8988T (cell line): ENCODE measurements around the gene FPGS.
"Not testable (repeated sequence)": the region's sequence is repeated elsewhere in the genome, so short reads cannot be mapped to it uniquely, and the experiment has no call there.

Source experiments
- DNase-seq: peaks from one replicate; pipeline ENCODE4 v3.0.0; 2011

Gene FPGS

DNA sequence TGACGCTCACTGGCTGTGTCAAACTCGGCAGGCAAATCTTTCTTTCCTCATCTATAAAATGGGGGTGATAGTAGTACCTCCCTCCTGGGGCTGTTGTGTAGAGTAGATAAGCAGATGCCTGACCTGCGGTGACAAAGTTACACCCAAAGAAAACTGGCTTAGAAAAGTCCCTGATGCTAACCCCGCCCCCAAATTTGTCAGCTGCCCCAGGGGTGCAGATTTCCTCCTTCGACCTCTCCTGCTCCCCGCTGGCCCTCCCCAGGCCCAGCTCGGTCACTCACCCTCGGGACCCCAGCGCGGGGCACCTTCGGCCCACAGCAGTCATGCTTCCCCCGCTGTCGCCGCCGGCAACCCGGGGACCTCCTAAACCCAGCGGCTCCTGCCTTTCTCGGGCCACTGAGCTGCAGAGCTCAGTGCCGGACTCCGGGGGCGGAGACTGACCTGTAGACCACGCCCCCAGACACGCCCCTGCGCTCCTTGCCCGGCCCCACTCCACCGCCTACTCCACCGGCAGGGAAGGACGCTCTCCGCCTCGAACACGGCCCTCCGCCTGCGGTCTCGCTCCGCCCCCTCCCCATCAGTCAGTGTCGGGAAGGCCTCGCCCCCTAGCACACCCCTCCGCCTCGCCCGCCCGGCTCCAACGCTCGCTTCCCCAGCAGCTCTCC lies 31.6 kb upstream of the FPGS start:
- peak; percentile 88 for DNase-seq

- DNase-seq: no peak
Measured at GRCh38 chr9:127771570-127772189, 31.0 kb upstream of the FPGS start.

DNA sequence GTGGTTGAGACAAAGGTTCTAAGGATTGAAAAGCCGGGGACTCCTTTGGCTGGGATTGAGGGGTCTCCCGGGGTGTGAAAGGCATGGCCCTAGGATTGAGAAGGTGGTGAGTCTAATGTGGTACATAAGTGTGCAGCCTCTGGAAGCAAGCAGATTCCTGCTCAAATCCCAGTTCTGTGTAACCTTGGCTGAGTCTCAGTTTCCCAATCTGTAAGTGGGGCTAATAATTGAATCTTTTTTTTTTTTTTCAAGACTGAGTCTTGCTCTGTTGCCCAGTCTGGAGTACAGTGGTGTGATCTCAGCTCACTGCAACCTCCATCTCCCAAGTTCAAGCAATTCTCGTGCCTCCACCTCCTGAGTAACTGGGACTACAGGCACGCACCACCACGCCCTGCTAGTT lies 30.1 kb upstream of the FPGS start:
- no peak for DNase-seq

DNA sequence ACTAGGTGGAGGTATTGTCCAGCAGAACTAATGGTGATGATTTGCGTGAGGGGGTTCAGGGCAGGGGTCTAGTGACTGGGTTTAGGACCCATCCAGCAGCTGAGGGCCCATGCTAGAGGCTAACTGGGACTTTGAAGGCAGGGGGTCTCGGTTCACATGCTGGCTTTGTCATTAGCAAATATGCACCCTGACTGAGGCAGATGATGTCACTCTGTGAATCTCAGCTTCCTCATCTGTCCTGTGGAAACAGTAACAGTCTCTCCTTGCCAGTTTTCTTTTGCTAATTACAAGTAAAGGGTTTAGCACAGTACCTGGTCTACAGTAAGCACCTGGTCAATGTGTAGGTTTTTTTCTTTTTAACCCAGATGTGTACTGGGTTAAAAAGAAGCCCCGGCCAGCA lies 29.4 kb upstream of the FPGS start:
- DNase-seq: no peak

DNA sequence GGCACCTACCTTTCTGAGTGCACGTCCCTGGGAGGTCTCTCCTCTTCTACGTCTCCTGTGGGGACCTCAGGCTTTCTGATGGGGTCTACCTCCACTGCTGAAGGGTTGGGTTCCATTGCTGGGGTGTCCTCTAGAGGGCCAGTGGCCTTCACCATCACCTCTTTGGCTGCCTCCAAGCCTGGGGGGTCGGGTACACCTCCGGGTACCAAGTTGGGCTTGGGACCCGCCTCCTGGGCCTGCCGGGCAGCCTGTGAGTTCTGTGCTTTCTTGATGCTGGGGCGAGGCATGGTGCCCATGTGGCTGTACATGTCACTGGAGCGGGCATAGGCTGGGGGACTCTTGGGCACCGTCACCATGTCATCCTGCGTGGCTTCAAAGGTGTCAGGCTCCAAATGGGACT lies 28.7 kb upstream of the FPGS start:
- no peak for DNase-seq

GRCh38 chr9:127776195-127776923 lies 26.3 kb upstream of the FPGS start:
- no peak for DNase-seq

- no peak for DNase-seq
Measured at GRCh38 chr9:127776924-127777289, 25.8 kb upstream of the FPGS start.

DNA sequence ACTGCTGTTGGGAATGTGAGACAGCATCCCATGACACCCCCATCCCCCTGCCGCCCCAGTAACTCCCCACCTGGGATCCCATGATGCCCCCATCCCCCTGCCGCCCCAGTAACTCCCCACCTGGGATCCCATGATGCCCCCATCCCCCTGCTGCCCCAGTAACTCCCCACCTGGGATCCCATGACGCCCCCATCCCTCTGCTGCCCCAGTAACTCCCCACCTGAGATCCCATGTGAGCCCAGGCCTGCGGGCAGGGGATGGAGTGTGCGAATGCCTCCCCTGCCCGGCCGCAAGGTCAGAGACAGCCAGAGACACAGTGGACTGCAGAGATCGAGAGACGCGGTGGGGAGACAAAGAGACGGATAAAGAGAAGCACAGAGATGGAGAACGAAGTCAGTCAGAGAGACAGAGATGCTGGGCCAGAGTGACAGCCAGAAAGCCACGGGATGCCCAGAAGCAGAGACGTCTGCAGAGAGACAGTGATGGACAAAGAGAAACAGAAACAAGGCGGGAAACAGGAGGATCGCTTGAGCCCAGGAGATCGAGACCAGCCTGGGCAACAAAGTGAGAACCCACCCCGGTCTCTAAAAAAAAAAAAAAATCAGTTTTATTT lies 25.2 kb upstream of the FPGS start:
- no peak for DNase-seq

- DNase-seq: no peak
Measured at GRCh38 chr9:127778280-127779135, 24.2 kb upstream of the FPGS start, which contains the start of gene SH2D3C. Gene SH2D3C (minus strand): TSS chr9:127778666. CDS start chr9:127778627, 39 bp downstream.

- DNase-seq: no peak
Measured at GRCh38 chr9:127779136-127779981, 23.3 kb upstream of the FPGS start.

GRCh38 chr9:127780126-127780885 lies 22.4 kb upstream of the FPGS start:
- no peak for DNase-seq

GRCh38 chr9:127780909-127781308 lies 21.8 kb upstream of the FPGS start:
- not testable (repeated sequence) for DNase-seq

- DNase-seq: no peak
Measured at GRCh38 chr9:127781806-127782205, 20.9 kb upstream of the FPGS start.

GRCh38 chr9:127783111-127784008 lies 19.3 kb upstream of the FPGS start:
- DNase-seq: no peak

GRCh38 chr9:127785023-127785932 lies 17.4 kb upstream of the FPGS start:
- DNase-seq: peak; percentile 97

DNA sequence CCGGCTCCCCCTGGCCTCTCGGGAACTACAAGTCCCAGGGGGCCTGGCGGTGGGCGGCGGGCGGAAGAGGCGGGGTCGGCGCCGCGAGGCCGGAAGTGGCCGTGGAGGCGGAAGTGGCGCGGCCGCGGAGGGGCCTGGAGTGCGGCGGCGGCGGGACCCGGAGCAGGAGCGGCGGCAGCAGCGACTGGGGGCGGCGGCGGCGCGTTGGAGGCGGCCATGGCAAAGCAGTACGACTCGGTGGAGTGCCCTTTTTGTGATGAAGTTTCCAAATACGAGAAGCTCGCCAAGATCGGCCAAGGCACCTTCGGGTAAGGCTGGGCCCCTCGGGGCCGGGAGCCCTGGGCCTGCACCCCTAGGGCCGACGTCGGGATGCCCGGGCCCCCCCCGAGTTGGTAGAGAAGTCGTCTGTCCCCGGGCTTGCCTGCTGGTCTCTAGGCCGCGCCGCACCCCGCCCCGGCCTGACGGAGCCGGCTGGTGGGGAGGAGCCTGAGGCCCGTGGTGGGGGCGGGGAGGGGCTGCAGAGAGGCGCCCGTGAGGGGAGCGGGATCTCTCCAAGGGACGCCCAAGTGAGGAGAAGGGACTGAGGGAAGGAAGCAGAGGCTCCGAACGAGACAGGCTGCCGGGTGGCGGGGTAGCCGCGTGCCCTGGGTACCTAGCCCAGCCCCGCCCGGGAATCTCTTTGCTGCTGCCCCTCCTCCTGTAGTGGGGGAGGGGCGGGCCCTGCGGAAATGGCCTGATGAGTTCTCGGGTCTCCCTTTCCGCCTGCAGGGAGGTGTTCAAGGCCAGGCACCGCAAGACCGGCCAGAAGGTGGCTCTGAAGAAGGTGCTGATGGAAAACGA lies 16.5 kb upstream of the FPGS start, which contains the start of gene CDK9:
TSS of gene CDK9 (plus strand) at position 102 of the 840 bp plus-strand sequence. CDS start at position 217, 115 bp downstream.
- peak; percentile 96 for DNase-seq

GRCh38 chr9:127786773-127787104 lies 15.9 kb upstream of the FPGS start:
- DNase-seq: no peak
